ENCODE measurements around the gene SLC66A2.

DNA sequence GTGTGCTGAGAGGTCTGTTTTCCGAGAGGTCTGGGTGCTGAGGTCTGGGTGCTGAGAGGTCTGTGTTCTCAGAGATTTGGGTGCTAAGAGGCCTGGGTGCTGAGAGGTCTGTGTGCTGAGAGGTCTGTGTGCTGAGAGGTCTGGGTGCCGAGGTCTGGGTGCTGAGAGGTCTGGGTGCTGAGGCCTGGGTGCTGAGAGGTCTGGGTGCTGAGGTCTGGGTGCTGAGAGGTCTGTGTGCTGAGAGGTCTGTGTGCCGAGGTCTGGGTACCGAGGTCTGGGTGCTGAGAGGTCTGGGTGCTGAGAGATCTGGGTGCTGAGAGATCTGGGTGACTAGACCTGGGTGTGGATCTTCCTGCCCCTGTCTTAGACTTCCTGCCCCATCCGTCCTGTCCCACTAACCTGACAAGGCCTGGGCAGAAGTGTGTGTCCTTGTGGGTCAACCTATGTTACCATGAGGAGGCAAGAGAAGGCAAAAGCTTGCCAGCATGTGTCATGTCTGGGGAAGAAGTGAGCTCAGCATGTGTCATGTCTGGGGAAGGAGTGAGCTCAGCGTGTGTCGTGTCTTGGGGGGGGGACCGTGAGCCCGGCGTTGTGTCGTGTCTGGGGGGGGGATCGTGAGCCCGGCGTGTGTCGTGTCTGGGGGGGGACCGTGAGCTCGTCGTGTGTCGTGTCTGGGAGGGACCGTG lies 84.4 kb downstream of the SLC66A2 start:
- TF ChIP-seq EZH2 (IDR thresholded peaks at IDR 0.05; ENCODE audit: insufficient read depth, poor library complexity, severe bottlenecking) (no peak), EZH2phosphoT487 (IDR thresholded peaks at IDR 0.05; ENCODE audit: insufficient read depth, low read depth) (no peak)

Measured in GM23248 (cell line).